HEK293 (cell line): ENCODE measurements around the gene DGCR6L.

ENCODE experiments used
- ZNF24 ChIP-seq: fragments of 450-650 bp; formaldehyde crosslinking; IDR thresholded peaks from 2 replicates; pipeline ENCODE4 v1.5.1; 2016; ENCODE audit warnings: missing biosample characterization, missing genetic modification characterization
- TF ChIP-seq, protein P1 (sequence below): fragments of 450-650 bp; formaldehyde crosslinking; IDR thresholded peaks from 2 replicates; pipeline ENCODE4 v1.5.1; 2016; ENCODE audit warnings: missing biosample characterization, missing genetic modification characterization

DNA sequence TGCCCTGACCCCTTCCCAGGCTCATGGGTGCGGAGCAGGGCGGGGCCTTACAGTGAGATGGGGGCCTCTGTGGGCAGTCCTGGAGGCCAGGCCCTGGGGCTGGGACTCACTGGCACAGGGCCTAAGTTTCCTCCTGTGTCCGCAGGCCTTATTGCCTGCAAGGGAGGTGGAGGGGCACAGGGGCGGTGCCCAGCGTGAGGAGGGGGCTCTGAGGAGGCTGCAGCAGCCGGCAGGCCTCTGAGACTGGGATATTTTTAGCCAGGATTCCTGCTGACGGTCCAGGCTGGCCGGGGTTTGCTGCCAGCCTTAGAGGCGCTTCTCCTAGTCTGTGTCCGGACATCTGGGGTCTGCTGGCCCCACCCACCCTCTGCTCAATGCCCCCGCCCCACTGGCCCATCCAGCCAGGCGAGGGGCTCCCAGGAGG lies 46.1 kb downstream of the DGCR6L start:
- TF ChIP-seq, protein P1, sequence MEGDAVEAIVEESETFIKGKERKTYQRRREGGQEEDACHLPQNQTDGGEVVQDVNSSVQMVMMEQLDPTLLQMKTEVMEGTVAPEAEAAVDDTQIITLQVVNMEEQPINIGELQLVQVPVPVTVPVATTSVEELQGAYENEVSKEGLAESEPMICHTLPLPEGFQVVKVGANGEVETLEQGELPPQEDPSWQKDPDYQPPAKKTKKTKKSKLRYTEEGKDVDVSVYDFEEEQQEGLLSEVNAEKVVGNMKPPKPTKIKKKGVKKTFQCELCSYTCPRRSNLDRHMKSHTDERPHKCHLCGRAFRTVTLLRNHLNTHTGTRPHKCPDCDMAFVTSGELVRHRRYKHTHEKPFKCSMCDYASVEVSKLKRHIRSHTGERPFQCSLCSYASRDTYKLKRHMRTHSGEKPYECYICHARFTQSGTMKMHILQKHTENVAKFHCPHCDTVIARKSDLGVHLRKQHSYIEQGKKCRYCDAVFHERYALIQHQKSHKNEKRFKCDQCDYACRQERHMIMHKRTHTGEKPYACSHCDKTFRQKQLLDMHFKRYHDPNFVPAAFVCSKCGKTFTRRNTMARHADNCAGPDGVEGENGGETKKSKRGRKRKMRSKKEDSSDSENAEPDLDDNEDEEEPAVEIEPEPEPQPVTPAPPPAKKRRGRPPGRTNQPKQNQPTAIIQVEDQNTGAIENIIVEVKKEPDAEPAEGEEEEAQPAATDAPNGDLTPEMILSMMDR (tag by site-specific recombination), result no peak
- no peak for TF ChIP-seq ZNF24 (tag by site-specific recombination)
